ENCODE measurements around the gene IGF2BP3. TPM values are rescaled to one million over a fixed set of nuclear protein-coding genes. Genes with fewer than 3 reads are reported as not detected.

The IGF2BP3 gene
- total RNA-seq, 3 donors from 2014 or later, result 0.59 to 3.5 TPM; not detected in 1

DNA sequence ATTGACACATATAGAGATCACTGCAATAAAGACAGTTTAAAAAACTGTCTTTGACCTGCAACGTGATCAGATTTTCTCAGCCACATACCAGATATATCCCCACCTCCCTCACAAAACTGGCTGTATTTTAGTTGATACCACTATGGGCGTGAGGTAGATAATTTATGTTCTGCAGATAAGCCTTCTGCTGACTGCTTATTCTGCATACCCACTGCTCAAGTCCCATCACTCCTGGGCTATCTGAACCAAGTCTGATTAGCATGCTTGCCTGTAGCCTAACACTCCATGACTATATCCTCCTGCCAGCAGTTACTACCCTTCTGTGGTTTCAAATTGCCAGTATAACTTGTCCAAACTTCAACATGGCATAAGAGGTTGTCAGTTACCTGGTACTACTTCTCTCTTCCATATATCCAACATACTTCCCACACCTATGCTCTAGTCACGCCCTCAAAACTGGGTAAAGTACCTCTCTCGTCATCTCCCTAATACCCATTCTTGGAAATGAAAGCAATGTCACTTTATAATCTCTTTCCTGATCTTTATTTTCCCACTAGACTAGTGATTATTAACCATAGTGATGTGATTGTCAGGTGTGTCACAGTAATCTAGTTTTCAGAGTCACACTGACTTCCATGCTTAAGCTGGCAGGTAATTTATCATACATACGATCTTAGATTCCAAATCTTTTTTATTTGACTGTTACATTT lies 100.4 kb downstream of the IGF2BP3 start:
- no peaks in the 10 kb centered on the region for H3K36me3 ChIP-seq
- TF ChIP-seq, protein P1, sequence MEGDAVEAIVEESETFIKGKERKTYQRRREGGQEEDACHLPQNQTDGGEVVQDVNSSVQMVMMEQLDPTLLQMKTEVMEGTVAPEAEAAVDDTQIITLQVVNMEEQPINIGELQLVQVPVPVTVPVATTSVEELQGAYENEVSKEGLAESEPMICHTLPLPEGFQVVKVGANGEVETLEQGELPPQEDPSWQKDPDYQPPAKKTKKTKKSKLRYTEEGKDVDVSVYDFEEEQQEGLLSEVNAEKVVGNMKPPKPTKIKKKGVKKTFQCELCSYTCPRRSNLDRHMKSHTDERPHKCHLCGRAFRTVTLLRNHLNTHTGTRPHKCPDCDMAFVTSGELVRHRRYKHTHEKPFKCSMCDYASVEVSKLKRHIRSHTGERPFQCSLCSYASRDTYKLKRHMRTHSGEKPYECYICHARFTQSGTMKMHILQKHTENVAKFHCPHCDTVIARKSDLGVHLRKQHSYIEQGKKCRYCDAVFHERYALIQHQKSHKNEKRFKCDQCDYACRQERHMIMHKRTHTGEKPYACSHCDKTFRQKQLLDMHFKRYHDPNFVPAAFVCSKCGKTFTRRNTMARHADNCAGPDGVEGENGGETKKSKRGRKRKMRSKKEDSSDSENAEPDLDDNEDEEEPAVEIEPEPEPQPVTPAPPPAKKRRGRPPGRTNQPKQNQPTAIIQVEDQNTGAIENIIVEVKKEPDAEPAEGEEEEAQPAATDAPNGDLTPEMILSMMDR (IDR thresholded peaks at IDR 0.05), result no peak
- TF ChIP-seq POLR2AphosphoS5 (IDR thresholded peaks at IDR 0.05) (no peak), POLR2A (IDR thresholded peaks at IDR 0.05) (no peak)
- H3K4me1 ChIP-seq, result no peaks in the 10 kb centered on the region
- intact Hi-C loops (cut with DNase I; ENCODE audit: low total_unique reads), result no loop called here
- no peak overlapping the region for H3K4me3 ChIP-seq
- DNase-seq (ENCODE audit: low spot score in 2 of 2), result no peak
- no peaks in the 10 kb centered on the region for H3K27me3 ChIP-seq
- no peaks in the 10 kb centered on the region for H3K9me3 ChIP-seq
- H3K27ac ChIP-seq, result no peak overlapping the region

GRCh38 chr7:23369100-23369499 lies 101.2 kb downstream of the IGF2BP3 start:
- DNase-seq (ENCODE audit: low spot score in 2 of 2), result no peak
- H3K36me3 ChIP-seq, result no peaks in the 10 kb centered on the region
- H3K9me3 ChIP-seq, result no peaks in the 10 kb centered on the region
- H3K4me1 ChIP-seq, result no peaks in the 10 kb centered on the region
- intact Hi-C loops (cut with DNase I; ENCODE audit: low total_unique reads), result no loop called here
- TF ChIP-seq POLR2AphosphoS5 (IDR thresholded peaks at IDR 0.05), result no peak
- TF ChIP-seq, protein P1 (IDR thresholded peaks at IDR 0.05), result no peak
- no peak for TF ChIP-seq POLR2A (IDR thresholded peaks at IDR 0.05)
- H3K4me3 ChIP-seq, result no peak overlapping the region
- no peak overlapping the region for H3K27ac ChIP-seq
- H3K27me3 ChIP-seq, result no peaks in the 10 kb centered on the region

GRCh38 chr7:23358152-23358674 lies 112.1 kb downstream of the IGF2BP3 start:
- no peak for TF ChIP-seq POLR2AphosphoS5 (IDR thresholded peaks at IDR 0.05)
- no peaks in the 10 kb centered on the region for H3K9me3 ChIP-seq
- peaks cover 0 to 4% of the 10 kb centered on the region in 2 donors for H3K27me3 ChIP-seq
- H3K4me3 ChIP-seq, result no peak overlapping the region
- H3K27ac ChIP-seq, result no peak overlapping the region
- intact Hi-C loops (cut with DNase I; ENCODE audit: low total_unique reads), result no loop called here
- H3K36me3 ChIP-seq, result no peaks in the 10 kb centered on the region
- no peaks in the 10 kb centered on the region for H3K4me1 ChIP-seq
- DNase-seq (ENCODE audit: low spot score in 2 of 2), result no peak

GRCh38 chr7:23357190-23358093 lies 112.8 kb downstream of the IGF2BP3 start:
- TF ChIP-seq POLR2A (IDR thresholded peaks at IDR 0.05) (no peak), POLR2AphosphoS5 (IDR thresholded peaks at IDR 0.05) (no peak)
- TF ChIP-seq, protein P1 (IDR thresholded peaks at IDR 0.05), result no peak
- Histone ChIP-seq H3K4me1 (no peaks in the 10 kb centered on the region), H3K27me3 (peaks cover 0 to 4% of the 10 kb centered on the region in 2 donors), H3K9me3 (no peaks in the 10 kb centered on the region), H3K27ac (no peak overlapping the region), H3K4me3 (no peak overlapping the region), H3K36me3 (no peaks in the 10 kb centered on the region)
- intact Hi-C loops (cut with DNase I; ENCODE audit: low total_unique reads), result no loop called here
- no peak for DNase-seq (ENCODE audit: low spot score in 2 of 2)

- Histone ChIP-seq H3K9me3 (no peaks in the 10 kb centered on the region), H3K36me3 (no peaks in the 10 kb centered on the region), H3K27me3 (peaks cover 0 to 4% of the 10 kb centered on the region in 2 donors), H3K4me1 (no peaks in the 10 kb centered on the region), H3K4me3 (no peak overlapping the region), H3K27ac (no peak overlapping the region)
- intact Hi-C loops (cut with DNase I; ENCODE audit: low total_unique reads), result no loop called here
- DNase-seq (ENCODE audit: low spot score in 2 of 2), result no peak
- TF ChIP-seq POLR2A (IDR thresholded peaks at IDR 0.05) (no peak), POLR2AphosphoS5 (IDR thresholded peaks at IDR 0.05) (no peak)
- TF ChIP-seq, protein P1 (IDR thresholded peaks at IDR 0.05), result no peak
Measured at GRCh38 chr7:23356726-23357125, 113.6 kb downstream of the IGF2BP3 start.

All from breast epithelium (tissue), 4 donors.